DMS79 treated with DMSO at 0.1 percent for 48 hours (cell line): ENCODE results near the gene TSPAN13.
"Not testable (repeated sequence)": the region's sequence is repeated elsewhere in the genome, so short reads cannot be mapped to it uniquely, and the experiment has no call there.

ENCODE experiments used
- DNase-seq: peaks from one replicate; lab custom pipeline; 2025; lab: John Stamatoyannopoulos, UW

Gene TSPAN13

DNA sequence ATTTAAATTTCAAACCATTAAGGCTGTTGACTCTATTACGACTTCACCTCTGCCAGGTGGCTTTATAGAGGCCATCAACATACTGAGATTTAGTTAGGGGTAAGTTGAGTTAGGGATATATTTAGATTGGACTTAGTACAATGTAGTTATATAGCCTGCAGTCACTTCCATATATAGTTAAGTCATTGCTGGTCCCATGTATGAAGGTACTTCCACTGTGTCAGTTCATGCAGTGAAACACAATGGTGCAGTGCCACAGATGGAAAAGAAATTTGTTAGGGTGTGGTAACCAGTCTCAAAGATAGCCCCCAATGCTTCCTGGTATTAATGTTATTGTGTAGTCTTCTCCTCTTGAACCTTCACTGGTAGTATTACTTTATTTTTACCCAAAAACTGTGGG lies 12.6 kb upstream of the TSPAN13 start:
- DNase-seq: no peak

DNA sequence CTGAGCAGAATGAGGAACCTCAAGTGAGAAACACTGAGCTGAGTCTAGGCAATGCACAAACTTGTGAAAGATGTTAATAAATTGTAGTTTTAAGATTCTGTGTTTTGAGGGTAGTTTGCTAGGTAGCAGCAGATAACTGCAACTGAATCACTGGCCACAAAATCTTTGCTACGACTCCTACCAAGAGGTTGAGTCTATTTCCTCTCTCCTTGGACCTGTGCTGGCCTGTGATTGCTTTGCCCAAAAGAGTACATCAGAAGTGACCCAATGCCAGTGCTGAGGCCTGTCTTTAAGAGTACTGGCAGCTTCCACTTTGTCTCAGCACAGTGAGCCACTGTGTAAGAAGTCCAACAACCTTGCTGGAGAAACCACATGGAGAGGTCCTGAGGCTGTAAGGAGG lies 11.9 kb upstream of the TSPAN13 start:
- no peak for DNase-seq

DNA sequence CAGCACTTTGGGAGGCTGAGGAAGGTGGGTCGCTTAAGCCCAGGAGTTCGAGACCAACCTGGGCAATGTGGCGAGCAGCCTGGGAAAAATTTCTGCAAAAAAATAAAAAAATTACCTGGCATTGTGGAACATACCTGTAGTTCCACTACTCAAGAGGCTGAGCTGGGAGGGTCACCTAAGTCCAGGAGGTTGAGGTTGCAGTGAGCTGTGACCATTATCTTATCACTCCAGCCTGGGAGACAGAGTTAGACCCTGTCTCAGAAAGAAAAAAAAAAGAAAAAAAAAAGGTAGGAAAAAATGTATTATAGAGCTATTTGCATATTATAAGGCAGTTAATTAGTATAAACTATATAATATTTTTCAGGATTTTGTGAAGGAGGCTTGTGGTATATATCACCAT lies 11.0 kb upstream of the TSPAN13 start:
- no peak for DNase-seq

DNA sequence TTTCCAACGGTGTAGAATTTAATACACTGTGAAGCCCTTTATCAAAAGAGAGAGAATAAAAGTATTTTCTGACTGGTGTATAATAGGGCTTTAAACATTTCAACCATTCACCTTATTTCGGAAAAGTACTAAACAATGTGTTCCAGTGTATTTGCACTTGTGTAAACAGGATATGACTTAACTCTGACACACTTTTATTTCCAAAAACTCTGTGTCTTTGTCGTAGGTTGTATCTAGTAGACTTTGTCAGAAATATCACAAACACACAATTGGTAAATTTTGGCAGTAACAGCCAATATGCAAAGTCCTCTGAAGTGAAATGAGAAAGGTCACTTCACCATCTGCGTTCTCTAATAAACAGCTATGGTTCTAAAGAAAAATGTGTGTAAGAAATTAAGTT lies 10.3 kb upstream of the TSPAN13 start:
- no peak for DNase-seq

DNA sequence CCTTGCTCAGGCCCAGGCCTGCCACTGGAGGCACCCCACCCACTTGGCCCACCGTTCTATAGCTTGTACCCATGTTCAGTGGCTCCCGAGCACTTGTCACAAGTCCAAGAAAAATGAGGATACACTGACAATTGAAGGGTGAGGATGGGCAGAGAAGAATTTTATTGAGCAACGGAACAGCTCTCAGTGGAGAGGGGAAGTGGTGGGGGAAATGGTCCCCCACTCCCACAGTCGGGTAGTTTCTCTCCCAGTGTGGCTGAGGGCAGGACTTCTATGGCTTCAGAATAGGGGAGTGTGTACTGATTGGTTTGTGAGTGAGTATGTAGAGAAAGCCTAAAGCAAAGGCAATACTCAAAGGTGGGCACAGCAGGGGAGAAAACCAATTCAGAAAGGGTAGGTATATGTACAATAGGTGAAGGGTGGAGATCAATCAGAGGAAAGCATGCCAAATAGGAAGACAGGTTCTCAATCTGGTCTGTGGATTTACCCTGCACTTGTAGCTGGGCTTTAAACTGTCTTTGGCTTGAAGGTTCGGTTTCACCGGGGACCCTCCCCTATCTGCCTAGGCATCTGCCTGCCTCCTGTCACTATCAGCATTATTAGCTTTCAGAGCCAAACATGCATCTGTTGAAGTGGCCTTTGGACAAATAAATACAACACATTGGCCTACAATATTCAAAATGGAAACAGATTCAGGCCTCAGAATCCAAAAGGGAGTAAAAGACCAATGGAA lies 8.9 kb upstream of the TSPAN13 start:
- no peak for DNase-seq

DNA sequence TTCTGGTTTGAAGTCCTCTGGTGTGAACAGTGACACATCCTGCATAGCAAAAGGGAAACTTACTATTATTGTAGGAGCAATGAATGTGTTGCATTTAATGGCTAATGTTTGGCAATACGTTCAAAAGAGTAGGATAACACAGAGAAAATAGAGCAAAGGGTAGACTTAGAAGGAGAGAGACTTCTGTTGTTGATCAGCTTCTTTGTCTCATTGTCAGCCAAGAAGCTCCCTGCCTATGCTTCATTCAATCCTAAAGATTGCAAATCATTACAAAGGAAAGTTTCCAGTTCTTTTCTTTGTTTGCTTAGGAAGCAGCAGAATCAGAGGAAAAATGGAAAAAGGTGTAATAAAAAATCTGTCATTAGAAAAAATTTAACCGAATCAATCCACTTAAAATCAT lies 7.9 kb upstream of the TSPAN13 start:
- DNase-seq: no peak

DNA sequence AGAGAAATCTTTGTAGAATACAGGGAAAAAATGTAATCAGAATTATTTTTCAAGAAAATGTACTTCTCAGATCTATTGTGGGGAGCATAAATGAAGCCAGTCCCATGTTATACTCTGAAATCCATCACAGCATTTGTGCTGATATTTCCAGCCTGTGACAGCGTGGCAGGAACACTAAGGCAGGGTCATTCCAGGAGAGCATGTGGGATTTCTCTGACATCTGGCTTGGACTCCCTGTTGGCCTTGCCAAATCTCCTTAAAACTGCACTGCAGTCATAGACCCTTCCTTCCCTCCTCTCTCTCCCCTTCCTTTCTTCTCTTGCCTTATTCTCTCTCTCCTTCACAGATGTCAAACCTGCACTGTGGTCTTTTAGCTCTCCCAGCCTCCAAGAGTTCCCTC lies 6.5 kb upstream of the TSPAN13 start:
- no peak for DNase-seq

DNA sequence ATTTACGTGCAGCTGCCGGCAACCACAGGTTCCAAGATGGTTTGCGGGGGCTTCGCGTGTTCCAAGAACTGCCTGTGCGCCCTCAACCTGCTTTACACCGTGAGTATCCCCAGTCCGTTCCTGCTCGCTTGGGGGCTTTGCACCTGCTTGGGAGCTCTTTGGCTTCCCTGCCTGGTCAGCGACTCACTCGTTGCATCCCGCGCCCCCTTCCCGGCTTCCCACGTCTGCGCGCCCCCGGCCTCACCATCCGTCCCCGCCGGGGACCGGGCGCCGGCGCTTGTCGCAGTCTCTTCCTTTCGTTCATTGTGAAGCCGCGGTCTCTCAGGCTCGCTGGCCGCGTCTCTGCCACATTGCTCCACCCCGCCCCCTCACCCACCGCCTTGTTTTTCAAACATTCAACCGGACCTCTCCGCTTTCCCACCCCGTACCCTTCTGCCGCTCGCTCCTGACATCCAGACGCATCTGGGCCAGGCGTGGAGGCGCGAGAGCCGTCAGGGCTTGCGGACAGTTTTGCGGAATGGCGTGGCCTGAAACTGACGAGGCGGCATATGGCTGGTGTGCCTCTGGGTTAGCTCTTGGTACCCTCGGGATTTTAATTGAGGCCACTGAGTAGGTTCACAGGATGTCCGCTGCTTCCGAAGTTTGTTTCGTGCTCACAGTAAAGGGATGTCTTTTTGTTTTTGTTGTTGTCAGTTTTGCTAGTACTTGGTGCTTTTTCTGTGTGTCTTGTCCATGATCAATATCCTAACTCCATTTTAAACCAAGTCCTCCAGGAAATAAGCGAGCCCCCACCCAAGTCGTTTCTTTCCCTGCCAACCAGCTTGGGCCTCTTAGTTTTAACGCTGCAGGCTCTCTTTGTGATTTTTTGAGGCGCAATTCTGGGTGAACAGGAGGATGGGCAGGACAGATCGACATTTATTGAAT lies 639 bp downstream of the TSPAN13 start:
- DNase-seq: peak; percentile 41

DNA sequence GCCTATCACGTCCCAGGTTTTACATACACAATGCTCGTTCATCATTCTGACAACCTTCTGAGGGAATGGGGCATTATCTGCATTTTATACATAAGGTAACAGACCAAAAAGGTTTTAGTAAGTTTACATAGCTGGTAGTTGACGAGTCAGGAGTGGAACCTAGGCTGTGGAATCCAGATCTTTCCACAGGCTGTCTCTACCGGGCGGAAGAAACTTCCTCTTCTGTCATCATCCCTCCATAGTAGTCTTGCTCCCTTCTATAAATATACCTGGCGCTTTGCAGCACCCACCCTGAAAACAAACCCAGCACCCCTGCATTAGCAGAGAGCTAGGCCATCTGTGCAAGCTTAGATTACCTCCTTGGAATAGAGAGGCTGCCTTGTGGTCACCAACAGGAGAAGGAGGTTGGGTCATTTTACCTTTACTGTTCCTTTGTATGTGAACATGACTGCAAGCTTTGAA lies 1.3 kb downstream of the TSPAN13 start:
- no peak for DNase-seq

DNA sequence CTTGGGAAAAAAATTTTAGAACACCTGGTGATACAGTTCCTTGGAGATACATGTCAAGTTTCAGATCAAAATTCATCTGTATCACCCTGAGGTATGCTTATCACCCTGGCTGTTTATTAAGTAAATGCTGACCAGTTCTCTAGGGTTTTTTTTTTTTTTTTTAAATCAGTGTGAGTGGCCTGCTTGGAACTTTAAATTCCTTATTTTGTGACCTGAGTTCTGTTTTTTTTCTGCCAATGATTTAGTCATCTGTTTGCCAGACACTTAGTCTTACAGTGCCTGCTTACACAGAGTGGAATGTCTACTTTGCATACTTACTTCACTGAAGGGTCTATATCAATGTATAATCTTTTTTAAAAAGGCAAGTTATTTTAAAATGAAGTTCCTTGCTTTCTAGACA lies 1.8 kb downstream of the TSPAN13 start:
- no peak for DNase-seq

DNA sequence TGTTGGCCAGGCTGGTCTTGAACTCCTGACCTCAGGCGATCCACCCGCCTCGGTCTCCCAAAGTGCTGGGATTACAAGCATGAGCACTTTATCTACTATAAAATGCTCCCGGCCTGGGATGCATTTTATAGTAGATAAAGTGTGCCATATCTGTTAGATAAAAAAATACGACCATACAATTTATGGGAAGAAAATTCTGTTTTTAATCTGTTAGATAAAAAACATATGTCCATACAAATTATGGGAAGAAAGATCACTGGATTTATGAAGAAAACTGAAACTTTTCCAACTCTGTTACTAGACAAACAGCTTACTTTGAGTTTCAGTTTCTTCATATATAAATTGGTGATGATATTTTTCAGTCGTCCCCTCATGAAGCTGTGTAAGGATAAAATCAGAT lies 4.5 kb downstream of the TSPAN13 start:
- no peak for DNase-seq

DNA sequence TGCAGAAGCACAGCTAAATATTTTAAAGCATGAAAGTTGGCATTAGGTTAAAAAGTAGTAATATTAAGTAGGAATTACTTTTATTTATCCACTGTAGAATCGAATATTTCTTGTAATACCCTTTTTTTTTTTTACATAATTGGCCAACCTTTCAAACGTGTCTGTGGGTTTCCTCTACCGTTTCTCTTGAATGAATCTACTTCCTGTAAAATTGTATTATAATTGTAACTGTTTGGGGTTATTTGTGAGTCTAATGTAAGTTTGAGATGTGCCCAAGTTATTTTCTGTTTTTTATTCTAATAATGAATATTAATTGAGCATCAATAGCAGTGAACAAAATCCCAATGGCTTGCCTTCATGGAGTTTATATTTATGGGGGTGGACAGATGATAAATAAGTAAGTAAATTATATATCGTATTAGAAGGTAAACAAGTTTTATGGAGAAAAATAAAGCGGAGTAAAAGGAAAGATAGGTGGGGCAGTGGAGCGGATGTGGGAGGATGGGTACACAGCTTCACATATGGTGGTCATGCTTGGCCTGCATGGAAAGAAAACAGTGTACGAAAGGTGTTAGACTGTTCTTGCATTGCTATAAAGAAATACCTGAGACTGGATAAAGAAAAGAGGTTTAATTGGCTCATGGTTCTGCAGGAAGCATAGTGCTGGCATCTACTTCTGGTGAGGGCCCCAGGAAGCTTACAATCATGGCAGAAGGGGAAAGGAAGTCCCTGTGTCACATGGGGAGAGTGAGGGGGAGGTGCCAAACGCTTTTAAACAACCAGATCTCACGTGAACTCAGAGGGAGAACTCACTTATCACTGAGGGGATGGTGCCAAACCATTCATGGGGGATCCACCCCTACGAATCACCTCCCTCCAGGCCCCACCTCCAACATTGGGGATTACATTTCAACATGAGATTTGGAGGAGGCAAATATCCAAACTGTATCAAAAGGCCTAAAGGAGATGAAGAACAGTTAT lies 5.4 kb downstream of the TSPAN13 start:
- no peak for DNase-seq

DNA sequence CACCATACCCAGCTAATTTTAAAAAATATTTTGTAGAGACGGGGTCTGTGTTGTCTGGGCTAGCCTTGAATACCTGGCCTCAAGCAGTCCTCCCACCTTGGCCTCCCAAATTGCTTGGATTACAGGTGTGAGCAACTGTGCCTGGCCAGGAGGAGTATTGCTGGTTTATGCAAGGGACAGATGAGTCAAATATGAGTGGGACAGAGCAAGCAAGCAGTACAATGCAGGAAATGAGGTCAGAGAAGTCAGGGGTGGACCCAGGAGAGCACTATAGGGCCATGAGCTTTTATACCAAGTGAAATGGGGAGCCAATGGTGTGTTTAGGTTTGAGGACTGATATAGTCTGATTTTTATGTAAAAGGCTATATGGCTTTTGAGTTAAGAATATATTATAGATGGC lies 6.3 kb downstream of the TSPAN13 start:
- no peak for DNase-seq

DNA sequence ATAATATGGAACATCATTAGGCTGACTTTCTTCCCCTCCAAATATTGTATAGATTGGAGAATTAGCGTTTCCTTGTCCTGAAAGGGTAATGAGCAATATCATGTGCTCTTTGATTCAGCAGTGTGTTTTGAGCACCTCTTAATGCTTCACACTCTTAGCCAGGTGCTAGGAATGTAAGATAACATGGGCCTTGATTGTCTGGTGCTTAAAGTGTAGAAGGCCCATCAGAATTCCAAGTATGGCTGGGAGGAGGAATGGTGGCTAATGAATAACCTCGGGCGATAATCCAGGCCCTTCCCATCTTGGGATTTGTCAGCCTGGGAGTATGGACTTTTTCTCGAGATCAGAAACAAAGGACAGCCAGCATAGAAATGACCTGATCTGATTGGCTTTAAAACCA lies 8.6 kb downstream of the TSPAN13 start:
- no peak for DNase-seq

DNA sequence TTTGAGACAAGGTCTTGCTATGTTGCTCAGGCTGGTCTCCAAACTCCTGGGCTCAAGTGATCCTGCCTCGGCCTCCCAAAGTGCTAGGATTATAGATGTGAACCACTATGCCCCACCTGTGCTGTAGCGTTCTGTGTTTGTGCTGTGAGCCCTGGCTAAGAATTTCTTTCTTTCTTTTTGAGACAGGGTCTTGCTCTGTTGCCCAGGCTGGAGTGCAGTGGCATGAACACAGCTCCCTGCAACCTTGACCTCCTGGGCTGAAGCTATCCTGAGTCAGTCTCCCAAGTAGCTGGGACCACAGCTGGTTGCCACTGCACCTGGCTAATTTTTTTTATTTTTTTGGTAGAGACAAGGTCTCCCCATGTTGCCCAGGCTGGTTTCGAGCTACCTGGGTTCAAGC lies 11.4 kb downstream of the TSPAN13 start:
- DNase-seq: no peak

DNA sequence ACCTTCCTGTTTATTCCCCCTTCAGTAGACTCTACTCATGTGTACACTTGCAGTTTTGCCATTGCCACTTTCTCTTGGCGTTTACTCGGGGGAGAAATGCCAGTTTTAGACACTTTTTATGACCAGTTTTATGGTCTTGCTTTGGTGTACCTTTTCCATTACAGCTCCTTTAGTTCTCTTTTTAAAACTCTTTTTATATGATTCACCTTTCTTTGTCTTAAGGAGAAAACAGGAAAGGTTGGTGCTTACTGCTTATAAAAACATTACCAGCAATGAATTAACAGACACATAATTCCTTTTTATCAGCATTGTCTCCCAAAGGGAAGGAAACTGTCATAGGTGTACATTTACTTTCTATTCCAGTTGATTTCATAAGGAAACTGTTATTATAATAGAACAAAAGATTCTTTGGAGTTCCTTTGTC lies 11.9 kb downstream of the TSPAN13 start:
- no peak for DNase-seq

DNA sequence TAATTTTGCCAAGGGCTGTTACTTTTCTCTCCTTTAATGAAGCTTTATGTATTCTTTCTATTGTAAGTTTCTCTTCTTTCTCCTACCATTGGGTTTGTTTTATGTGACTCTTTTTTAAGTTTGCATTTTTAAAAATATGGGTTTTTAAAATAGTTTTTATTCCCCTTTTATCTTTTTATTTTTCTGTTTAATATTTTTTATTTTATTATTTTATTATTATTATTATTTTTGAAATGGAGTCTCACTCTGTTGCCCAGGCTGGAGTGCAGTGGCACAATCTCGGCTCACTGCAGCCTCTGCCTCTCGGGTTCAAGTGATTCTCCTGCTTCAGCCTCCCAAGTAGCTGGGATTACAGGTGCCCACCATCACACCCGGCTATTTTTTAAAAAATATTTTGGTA lies 16.4 kb downstream of the TSPAN13 start:
- not testable (repeated sequence) for DNase-seq

DNA sequence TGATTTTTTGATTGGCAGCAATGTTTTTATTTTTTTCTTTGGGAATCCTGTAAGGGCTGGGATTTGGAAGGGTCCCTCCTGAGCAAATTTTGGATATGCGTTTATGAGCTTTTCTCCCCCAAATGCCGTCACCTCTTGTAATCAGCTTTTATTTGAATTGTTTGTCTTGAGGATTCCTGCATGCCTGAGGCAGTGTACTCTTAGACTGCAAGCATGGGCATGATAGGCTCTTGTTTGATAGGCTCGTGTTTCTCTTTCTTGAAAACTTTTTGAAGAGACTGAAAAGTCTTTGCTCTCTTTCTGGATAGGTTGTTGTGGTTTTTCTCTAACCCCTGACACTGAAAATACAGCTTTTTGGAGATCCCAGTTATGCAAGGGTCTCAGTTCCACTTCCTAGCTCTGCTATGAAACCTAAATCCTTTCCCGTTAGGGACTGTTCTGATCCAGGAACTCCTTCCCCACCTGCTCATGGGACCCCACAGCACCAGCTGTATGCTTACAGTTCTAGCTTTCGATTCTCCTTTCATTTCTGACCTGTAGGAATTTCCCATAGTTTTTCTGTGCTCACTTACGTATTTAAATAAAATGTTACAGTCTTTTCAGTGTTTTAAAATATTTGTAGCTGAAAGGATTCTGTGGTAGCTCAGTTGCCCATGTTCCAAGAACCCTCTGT lies 17.2 kb downstream of the TSPAN13 start:
- no peak for DNase-seq

DNA sequence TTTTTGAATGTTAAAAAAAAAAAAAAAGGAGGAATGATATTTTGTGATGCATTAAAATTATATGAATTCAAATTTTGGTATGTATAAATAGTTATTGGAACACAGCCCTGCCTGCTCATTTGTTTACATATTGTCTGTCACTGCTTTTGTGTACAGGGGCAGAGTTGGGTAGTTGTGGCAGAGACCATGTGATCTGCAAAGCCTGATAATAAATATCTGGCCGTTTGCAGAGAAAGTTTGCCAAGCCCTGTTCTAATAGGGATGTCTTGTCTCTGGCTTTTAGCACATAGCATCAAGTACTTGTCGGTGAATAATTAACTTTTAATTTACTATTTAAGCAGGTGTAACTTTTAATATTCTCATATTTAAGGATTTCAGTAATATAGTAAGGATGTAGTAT lies 19.8 kb downstream of the TSPAN13 start:
- no peak for DNase-seq

DNA sequence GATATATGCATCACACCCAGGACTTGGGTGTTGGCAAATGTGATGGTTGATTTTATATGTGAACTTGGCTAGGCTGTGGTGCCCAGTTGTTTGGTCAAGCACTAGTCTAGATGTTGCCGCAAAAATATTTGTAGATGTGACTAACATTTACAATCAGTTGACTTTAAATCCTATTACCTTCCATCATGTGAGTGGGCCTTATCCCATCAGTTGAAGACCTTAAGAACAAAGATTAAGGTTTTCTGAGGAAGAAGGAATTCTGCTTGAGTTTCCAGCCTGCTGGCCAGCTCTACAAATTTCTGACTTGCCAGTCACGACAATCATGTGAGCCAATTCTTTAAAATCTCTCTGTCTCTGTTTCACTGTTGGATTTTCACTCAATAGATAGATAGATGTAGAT lies 20.3 kb downstream of the TSPAN13 start:
- no peak for DNase-seq

DNA sequence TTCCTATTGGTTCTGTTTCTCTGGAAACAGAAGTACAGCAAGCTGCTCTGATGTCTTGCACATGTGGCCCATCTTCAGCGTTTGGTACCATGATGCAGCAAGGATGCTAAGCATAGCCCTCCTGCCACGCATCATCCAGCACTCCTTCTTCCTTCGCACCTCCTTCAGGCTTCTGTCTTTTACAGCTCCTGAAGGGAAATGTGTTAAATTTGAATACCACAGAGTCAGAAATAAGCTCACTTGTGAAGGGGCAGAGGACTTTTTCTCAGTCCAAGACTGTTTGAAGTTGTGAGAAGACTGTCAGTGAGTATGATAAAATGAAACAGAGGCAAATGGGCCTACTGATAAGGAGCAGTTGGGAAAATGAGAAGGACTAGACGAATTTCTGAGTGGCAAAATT lies 20.7 kb downstream of the TSPAN13 start:
- DNase-seq: no peak

DNA sequence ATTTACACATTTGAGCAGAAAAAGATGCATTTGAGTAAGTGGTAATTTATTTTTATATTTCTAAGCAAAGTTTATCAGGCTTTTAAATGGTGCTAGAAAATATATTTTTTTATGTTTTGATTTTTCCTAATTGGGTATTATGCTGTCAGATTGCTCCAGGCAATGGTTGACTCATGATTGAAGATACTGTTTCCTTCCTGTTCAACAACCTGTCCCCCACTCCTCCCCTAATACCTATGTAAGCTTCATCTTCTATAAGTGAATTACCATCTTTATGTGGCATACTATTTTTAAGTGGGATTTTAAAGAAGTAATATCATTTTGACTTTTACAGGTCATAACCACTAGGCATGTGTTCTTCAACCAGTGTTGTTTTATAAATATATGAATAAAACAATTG lies 21.4 kb downstream of the TSPAN13 start:
- no peak for DNase-seq
